Endometrium (tissue), 2 donors: Measurements from ENCODE around the gene IFNL1.
"Not testable (repeated sequence)": the region's sequence is repeated elsewhere in the genome, so short reads cannot be mapped to it uniquely, and the experiment has no call there.

Experiments
- FAIRE-seq: peaks from 2 replicates; lab custom pipeline; 2012; peaks lifted over from hg19 to GRCh38; lab: Jason Lieb, UNC
- donor health status: control.
- donor health status: control.

Gene IFNL1

GRCh38 chr19:39270036-39270871 is 26.0 kb upstream of the IFNL1 start:
- no peak for FAIRE-seq

- FAIRE-seq: not testable (repeated sequence)
Observed at GRCh38 chr19:39273859-39274258, 22.3 kb upstream of the IFNL1 start.

- no peak for FAIRE-seq
Observed at GRCh38 chr19:39275578-39275977, 20.6 kb upstream of the IFNL1 start.

GRCh38 chr19:39276740-39277139 is 19.5 kb upstream of the IFNL1 start:
- FAIRE-seq: no peak

- FAIRE-seq: no peak
Observed at GRCh38 chr19:39277598-39277997, 18.6 kb upstream of the IFNL1 start.

GRCh38 chr19:39282021-39282420 is 14.2 kb upstream of the IFNL1 start:
- no peak for FAIRE-seq

- no peak for FAIRE-seq
Observed at GRCh38 chr19:39284032-39284431, 12.2 kb upstream of the IFNL1 start.

- FAIRE-seq: no peak
Observed at GRCh38 chr19:39293394-39293793, 2.8 kb upstream of the IFNL1 start.

- FAIRE-seq: no peak
Observed at GRCh38 chr19:39296906-39297305, 699 bp downstream of the IFNL1 start.

GRCh38 chr19:39297931-39298634 is 1.9 kb downstream of the IFNL1 start:
- FAIRE-seq: no peak

- FAIRE-seq: no peak
Observed at GRCh38 chr19:39299404-39299803, 3.2 kb downstream of the IFNL1 start.

- FAIRE-seq: no peak
Observed at GRCh38 chr19:39299832-39300231, 3.6 kb downstream of the IFNL1 start.

GRCh38 chr19:39301021-39301420 is 4.8 kb downstream of the IFNL1 start:
- no peak for FAIRE-seq

GRCh38 chr19:39301562-39301961 is 5.4 kb downstream of the IFNL1 start:
- FAIRE-seq: no peak

GRCh38 chr19:39303373-39304184 is 7.4 kb downstream of the IFNL1 start:
- no peak for FAIRE-seq

- no peak for FAIRE-seq
Observed at GRCh38 chr19:39304185-39304513, 7.9 kb downstream of the IFNL1 start.

GRCh38 chr19:39304701-39305571 is 8.7 kb downstream of the IFNL1 start:
- no peak for FAIRE-seq

- no peak for FAIRE-seq
Observed at GRCh38 chr19:39306075-39306474, 9.9 kb downstream of the IFNL1 start.

GRCh38 chr19:39307046-39307821 is 11.0 kb downstream of the IFNL1 start:
- no peak for FAIRE-seq

- FAIRE-seq: no peak
Observed at GRCh38 chr19:39307822-39308530, 11.8 kb downstream of the IFNL1 start.
